ACC112 (cell line): ENCODE results near the gene KCNK15.

ENCODE experiments used
- H2AFZ ChIP-seq: fragments of 200-600 bp; sonication (generic); one replicate; pipeline ENCODE4 v1.6.0; 2017; ENCODE audit warnings: antibody characterized with exemption, low read length; ENCODE audit not compliant: unreplicated experiment
- H3K27ac ChIP-seq: fragments of 200-600 bp; sonication (generic); 2 replicates; pipeline ENCODE4 v1.5.1; 2014; ENCODE audit warnings: low read depth, mild to moderate bottlenecking, antibody characterized with exemption, low read length, moderate library complexity
- H3K27me3 ChIP-seq: fragments of 200-600 bp; sonication (generic); 2 replicates; pipeline ENCODE4 v1.6.1; 2014; ENCODE audit warnings: mild to moderate bottlenecking, antibody characterized with exemption, low read length, moderate library complexity, mixed read lengths; ENCODE audit not compliant: insufficient read depth
- H3K36me3 ChIP-seq: fragments of 200-600 bp; sonication (generic); 2 replicates; pipeline ENCODE4 v1.6.1; 2016; ENCODE audit warnings: mild to moderate bottlenecking, antibody characterized with exemption, low read length, moderate library complexity, mixed read lengths; ENCODE audit not compliant: insufficient read depth
- H3K4me1 ChIP-seq: fragments of 200-600 bp; sonication (generic); one replicate; pipeline ENCODE4 v1.6.1; 2016; ENCODE audit warnings: low read length, mixed read lengths; ENCODE audit not compliant: insufficient read depth, unreplicated experiment, control insufficient read depth
- H3K4me3 ChIP-seq: fragments of 200-600 bp; sonication (generic); 2 replicates; pipeline ENCODE4 v1.5.1; 2014; ENCODE audit warnings: mild to moderate bottlenecking, low read depth, low read length
- H3K79me2 ChIP-seq: fragments of 200-600 bp; sonication (generic); one replicate; pipeline ENCODE4 v1.6.0; 2016; ENCODE audit warnings: low read length; ENCODE audit not compliant: control insufficient read depth, unreplicated experiment, insufficient read depth

The KCNK15 gene

GRCh38 chr20:44715499-44716308, 30.0 kb upstream of the KCNK15 start:
- Histone ChIP-seq H3K4me3 (no peak overlapping the region), H3K27ac (no peak overlapping the region)

GRCh38 chr20:44716309-44717106, 29.2 kb upstream of the KCNK15 start:
- Histone ChIP-seq H2AFZ (no peak overlapping the region), H3K27me3 (no peaks in the 10 kb centered on the region), H3K4me1 (peaks cover 45% of the 10 kb centered on the region), H3K4me3 (no peak overlapping the region), H3K36me3 (no peaks in the 10 kb centered on the region), H3K79me2 (no peaks in the 10 kb centered on the region), H3K27ac (no peak overlapping the region)

More at GRCh38 chr20:44715499-44716308, 30.0 kb upstream of the KCNK15 start:
- no peaks in the 10 kb centered on the region for H3K79me2 ChIP-seq
- H3K4me1 ChIP-seq = peaks cover 42% of the 10 kb centered on the region
- no peak overlapping the region for H2AFZ ChIP-seq
- H3K27me3 ChIP-seq = no peaks in the 10 kb centered on the region
- H3K36me3 ChIP-seq = no peaks in the 10 kb centered on the region

GRCh38 chr20:44717986-44718385, 27.7 kb upstream of the KCNK15 start:
- no peaks in the 10 kb centered on the region for H3K27me3 ChIP-seq
- H3K4me1 ChIP-seq = peaks cover 48% of the 10 kb centered on the region
- no peak overlapping the region for H3K4me3 ChIP-seq
- H2AFZ ChIP-seq = no peak overlapping the region
- no peaks in the 10 kb centered on the region for H3K36me3 ChIP-seq
- no peaks in the 10 kb centered on the region for H3K79me2 ChIP-seq
- H3K27ac ChIP-seq = no peak overlapping the region

- Histone ChIP-seq H3K79me2 (no peaks in the 10 kb centered on the region), H3K4me3 (no peak overlapping the region), H3K4me1 (peaks cover 37% of the 10 kb centered on the region), H3K27ac (peak overlapping the region; percentile 86), H3K27me3 (no peaks in the 10 kb centered on the region), H2AFZ (no peak overlapping the region), H3K36me3 (no peaks in the 10 kb centered on the region)
Observed at GRCh38 chr20:44719841-44720240, 25.8 kb upstream of the KCNK15 start.

- H3K79me2 ChIP-seq = no peaks in the 10 kb centered on the region
- no peaks in the 10 kb centered on the region for H3K36me3 ChIP-seq
- H3K27ac ChIP-seq = peak overlapping the region; percentile 86
- H3K4me1 ChIP-seq = peaks cover 29% of the 10 kb centered on the region
- peak overlapping the region; percentile 29 for H3K4me3 ChIP-seq
- H3K27me3 ChIP-seq = no peaks in the 10 kb centered on the region
- H2AFZ ChIP-seq = peak overlapping the region; percentile 23
Observed at GRCh38 chr20:44720621-44720996, 25.1 kb upstream of the KCNK15 start.

GRCh38 chr20:44720997-44721784, 24.5 kb upstream of the KCNK15 start:
- peak overlapping the region; percentile 29 for H3K4me3 ChIP-seq
- no peaks in the 10 kb centered on the region for H3K36me3 ChIP-seq
- peaks cover 24% of the 10 kb centered on the region for H3K4me1 ChIP-seq
- no peaks in the 10 kb centered on the region for H3K27me3 ChIP-seq
- H3K27ac ChIP-seq = peak overlapping the region; percentile 86
- peak overlapping the region; percentile 23 for H2AFZ ChIP-seq
- H3K79me2 ChIP-seq = no peaks in the 10 kb centered on the region

GRCh38 chr20:44721785-44722054, 23.9 kb upstream of the KCNK15 start:
- H3K27ac ChIP-seq = peak overlapping the region; percentile 86
- H3K4me3 ChIP-seq = 0 out of 2 replicates have a peak overlapping the region, but pooled peaks have one; percentile 7

GRCh38 chr20:44722990-44723389, 22.7 kb upstream of the KCNK15 start:
- Histone ChIP-seq H3K27me3 (no peaks in the 10 kb centered on the region), H3K36me3 (no peaks in the 10 kb centered on the region), H2AFZ (no peak overlapping the region), H3K4me1 (peaks cover 18% of the 10 kb centered on the region), H3K27ac (no peak overlapping the region), H3K4me3 (no peak overlapping the region), H3K79me2 (no peaks in the 10 kb centered on the region)

More at GRCh38 chr20:44721785-44722054, 23.9 kb upstream of the KCNK15 start:
- H3K36me3 ChIP-seq = no peaks in the 10 kb centered on the region
- peaks cover 18% of the 10 kb centered on the region for H3K4me1 ChIP-seq
- H3K79me2 ChIP-seq = no peaks in the 10 kb centered on the region
- no peaks in the 10 kb centered on the region for H3K27me3 ChIP-seq
- H2AFZ ChIP-seq = no peak overlapping the region

GRCh38 chr20:44723391-44723790, 22.3 kb upstream of the KCNK15 start:
- Histone ChIP-seq H3K4me3 (no peak overlapping the region), H3K4me1 (peaks cover 21% of the 10 kb centered on the region), H2AFZ (no peak overlapping the region), H3K27me3 (no peaks in the 10 kb centered on the region), H3K27ac (no peak overlapping the region), H3K79me2 (no peaks in the 10 kb centered on the region), H3K36me3 (no peaks in the 10 kb centered on the region)

- no peak overlapping the region for H3K27ac ChIP-seq
Observed at GRCh38 chr20:44723798-44724362, 21.8 kb upstream of the KCNK15 start.

More at GRCh38 chr20:44723798-44724362, 21.8 kb upstream of the KCNK15 start:
- peaks cover 25% of the 10 kb centered on the region for H3K4me1 ChIP-seq
- H3K36me3 ChIP-seq = no peaks in the 10 kb centered on the region
- H3K79me2 ChIP-seq = no peaks in the 10 kb centered on the region
- no peaks in the 10 kb centered on the region for H3K27me3 ChIP-seq
- no peak overlapping the region for H3K4me3 ChIP-seq
- H2AFZ ChIP-seq = no peak overlapping the region
